ENCODE results near the gene MCTP2. TPM values are rescaled to one million over a fixed set of nuclear protein-coding genes. Genes with fewer than 3 reads are reported as not detected.

Gene MCTP2
- total RNA-seq, 1 donor from 2014 or later = 12.8 TPM

DNA sequence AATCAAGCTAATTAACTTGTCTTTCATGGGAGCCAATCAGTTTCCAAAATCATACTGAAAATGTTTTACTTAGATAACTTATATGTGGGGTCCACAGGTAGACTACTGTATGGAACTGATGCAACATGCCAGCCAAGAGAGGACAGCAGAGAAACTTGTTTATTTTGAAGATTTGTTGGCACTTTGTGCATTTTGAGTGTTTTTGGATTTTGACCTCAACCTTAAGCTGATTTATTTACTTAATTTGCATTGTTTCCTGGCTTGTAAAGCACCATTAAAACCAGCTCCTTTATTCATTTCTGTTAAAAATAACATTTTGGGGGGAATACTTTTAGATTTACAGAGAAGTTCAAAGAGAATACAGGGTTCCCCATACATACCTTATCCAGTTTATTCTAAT is 166.6 kb downstream of the MCTP2 start:
- peaks cover 4% of the 10 kb centered on the region for H3K36me3 Mint-ChIP-seq
- H3K4me3 Mint-ChIP-seq = no peak overlapping the region
- no peaks in the 10 kb centered on the region for H3K27me3 Mint-ChIP-seq (ENCODE audit: low read depth)
- H3K27ac Mint-ChIP-seq = peak overlapping the region; percentile 24
- TF ChIP-seq, protein P1, sequence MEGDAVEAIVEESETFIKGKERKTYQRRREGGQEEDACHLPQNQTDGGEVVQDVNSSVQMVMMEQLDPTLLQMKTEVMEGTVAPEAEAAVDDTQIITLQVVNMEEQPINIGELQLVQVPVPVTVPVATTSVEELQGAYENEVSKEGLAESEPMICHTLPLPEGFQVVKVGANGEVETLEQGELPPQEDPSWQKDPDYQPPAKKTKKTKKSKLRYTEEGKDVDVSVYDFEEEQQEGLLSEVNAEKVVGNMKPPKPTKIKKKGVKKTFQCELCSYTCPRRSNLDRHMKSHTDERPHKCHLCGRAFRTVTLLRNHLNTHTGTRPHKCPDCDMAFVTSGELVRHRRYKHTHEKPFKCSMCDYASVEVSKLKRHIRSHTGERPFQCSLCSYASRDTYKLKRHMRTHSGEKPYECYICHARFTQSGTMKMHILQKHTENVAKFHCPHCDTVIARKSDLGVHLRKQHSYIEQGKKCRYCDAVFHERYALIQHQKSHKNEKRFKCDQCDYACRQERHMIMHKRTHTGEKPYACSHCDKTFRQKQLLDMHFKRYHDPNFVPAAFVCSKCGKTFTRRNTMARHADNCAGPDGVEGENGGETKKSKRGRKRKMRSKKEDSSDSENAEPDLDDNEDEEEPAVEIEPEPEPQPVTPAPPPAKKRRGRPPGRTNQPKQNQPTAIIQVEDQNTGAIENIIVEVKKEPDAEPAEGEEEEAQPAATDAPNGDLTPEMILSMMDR (IDR thresholded peaks at IDR 0.05; ENCODE audit: unreplicated experiment) = no peak
- H3K4me1 Mint-ChIP-seq = peaks cover 41% of the 10 kb centered on the region
- no peaks in the 10 kb centered on the region for H3K9me3 Mint-ChIP-seq
- DNase-seq (ENCODE audit: low spot score in 2 of 2, unreplicated experiment in 2 of 2) = no peak

DNA sequence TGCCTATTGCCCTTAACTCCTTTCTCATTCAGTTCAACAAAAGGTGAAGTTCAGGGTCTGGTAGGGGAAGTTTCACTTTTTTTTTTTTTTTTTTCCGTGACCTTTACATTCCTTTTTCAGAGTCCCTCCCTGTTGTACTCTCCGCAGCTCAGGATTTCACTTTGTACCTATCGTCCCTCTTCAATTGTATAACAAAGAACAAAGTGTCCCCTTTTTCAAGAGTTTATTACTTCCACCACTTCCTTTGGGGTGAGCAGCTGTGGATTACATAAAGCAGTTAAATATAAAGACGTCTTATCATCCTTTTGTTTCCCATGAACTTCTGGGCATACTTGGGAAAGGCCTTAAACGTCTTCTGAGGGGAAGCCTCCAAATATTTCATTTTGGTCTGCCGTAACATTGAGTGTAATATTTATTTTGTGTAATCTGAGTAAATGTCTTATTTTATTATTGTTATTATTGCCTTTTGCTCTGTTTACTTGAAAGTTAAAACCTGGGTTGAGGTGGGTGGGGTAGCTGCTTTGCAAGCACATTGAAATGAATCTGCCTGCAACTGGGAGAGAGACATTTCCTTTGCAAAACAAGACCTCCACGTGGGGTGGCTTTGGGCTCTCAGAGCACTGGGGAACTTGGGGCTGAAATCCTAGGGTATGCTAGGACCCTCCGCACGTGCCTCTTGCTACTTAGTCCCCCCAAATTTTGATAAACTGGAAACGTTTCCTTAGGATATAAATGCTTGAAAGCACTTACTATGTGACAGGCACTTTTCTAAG is 169.4 kb downstream of the MCTP2 start:
- peaks cover 4% of the 10 kb centered on the region for H3K9me3 Mint-ChIP-seq
- peaks cover 7% of the 10 kb centered on the region for H3K36me3 Mint-ChIP-seq
- TF ChIP-seq, protein P1 (IDR thresholded peaks at IDR 0.05; ENCODE audit: unreplicated experiment) = no peak
- H3K27me3 Mint-ChIP-seq (ENCODE audit: low read depth) = no peaks in the 10 kb centered on the region
- H3K4me1 Mint-ChIP-seq = peaks cover 44% of the 10 kb centered on the region
- DNase-seq (ENCODE audit: low spot score in 2 of 2, unreplicated experiment in 2 of 2) = no peak
- H3K4me3 Mint-ChIP-seq = no peak overlapping the region
- peak overlapping the region; percentile 34 for H3K27ac Mint-ChIP-seq

DNA sequence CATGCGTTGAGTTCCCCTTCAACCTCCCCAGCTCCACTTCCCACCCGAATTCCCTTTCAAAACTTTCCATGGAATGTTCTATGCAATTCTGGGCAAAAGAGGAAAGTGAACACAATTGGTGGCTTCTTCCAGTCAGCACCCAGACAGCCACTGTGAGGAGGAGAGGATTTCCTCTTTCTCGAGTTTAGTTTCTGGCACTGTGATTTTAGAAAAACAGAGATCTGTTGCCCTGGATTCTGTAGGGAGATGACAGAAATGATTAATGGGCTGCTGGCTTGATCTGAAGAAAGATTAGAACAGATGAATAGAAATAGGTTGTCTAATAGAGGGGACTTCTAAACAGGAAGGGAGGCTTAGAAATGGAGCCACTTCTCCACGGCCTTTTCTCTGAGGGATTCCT is 172.0 kb downstream of the MCTP2 start:
- H3K36me3 Mint-ChIP-seq = peaks cover 7% of the 10 kb centered on the region
- H3K9me3 Mint-ChIP-seq = peaks cover 4% of the 10 kb centered on the region
- no peak for DNase-seq (ENCODE audit: low spot score in 2 of 2, unreplicated experiment in 2 of 2)
- peak overlapping the region; percentile 57 for H3K27ac Mint-ChIP-seq
- H3K4me3 Mint-ChIP-seq = no peak overlapping the region
- peaks cover 24% of the 10 kb centered on the region for H3K4me1 Mint-ChIP-seq
- TF ChIP-seq, protein P1 (IDR thresholded peaks at IDR 0.05; ENCODE audit: unreplicated experiment) = no peak
- no peaks in the 10 kb centered on the region for H3K27me3 Mint-ChIP-seq (ENCODE audit: low read depth)

DNA sequence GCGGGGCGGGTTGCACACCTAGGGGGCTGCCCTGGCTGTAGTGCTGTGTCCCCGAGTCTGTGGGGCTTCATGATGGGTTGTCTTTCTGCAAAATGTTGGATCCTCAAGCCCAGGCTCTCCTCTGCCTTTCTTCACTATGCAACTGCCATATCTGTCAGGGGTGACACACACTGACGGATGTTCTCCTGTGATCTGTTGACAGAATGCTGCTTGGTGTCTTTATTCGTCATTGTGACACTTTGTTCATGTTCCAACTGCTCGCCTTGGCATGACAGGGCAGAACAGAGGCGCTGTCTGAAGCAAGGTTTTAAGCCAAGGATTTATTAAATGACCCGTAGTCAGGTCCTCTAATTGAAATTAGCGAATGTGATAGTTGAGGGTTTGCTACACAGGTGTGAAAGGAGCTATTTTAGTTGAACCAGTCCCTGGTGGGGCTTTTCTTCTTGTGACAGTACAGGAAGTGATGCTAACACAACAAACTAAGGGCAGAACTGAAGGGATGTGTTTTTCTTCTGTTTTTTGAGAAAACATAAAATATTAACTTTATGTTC is 173.4 kb downstream of the MCTP2 start:
- peaks cover 4% of the 10 kb centered on the region for H3K9me3 Mint-ChIP-seq

DNA sequence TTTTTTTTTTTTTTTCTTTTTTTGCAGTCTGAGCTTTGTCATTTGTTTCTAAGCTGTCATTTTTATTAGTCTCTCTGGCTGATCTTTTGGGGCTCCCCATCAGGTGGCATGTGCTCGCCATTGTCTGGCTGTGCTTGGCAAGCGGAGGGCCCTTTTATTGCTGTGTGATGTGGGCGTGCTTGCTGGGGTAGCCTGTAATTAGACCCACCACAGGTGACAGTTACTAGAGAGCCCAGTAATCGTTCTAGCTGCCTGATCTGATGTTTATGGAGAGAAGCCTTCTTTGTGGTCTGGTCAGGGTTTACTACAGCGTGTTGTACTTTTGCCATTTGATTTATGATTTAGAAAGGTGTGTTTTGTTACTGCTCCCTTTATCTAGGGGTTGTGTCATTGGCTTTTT is 179.9 kb downstream of the MCTP2 start:
- Mint-ChIP-seq H3K36me3 (no peaks in the 10 kb centered on the region), H3K4me3 (no peak overlapping the region), H3K27me3 (ENCODE audit: low read depth) (no peaks in the 10 kb centered on the region), H3K4me1 (peaks cover 48% of the 10 kb centered on the region), H3K27ac (no peak overlapping the region), H3K9me3 (no peaks in the 10 kb centered on the region)
- no peak for DNase-seq (ENCODE audit: low spot score in 2 of 2, unreplicated experiment in 2 of 2)
- TF ChIP-seq, protein P1 (IDR thresholded peaks at IDR 0.05; ENCODE audit: unreplicated experiment) = no peak

More for the DNA sequence above, 173.4 kb downstream of the MCTP2 start:
- Mint-ChIP-seq H3K36me3 (peaks cover 7% of the 10 kb centered on the region), H3K27ac (no peak overlapping the region), H3K27me3 (ENCODE audit: low read depth) (no peaks in the 10 kb centered on the region), H3K4me1 (peaks cover 19% of the 10 kb centered on the region), H3K4me3 (no peak overlapping the region)
- DNase-seq (ENCODE audit: low spot score in 2 of 2, unreplicated experiment in 2 of 2) = no peak
- TF ChIP-seq, protein P1 (IDR thresholded peaks at IDR 0.05; ENCODE audit: unreplicated experiment) = no peak

All from mesothelial cell of epicardium (in vitro differentiated cells).